Spleen (tissue), 7 donors: Measurements from ENCODE around the gene FOXP1.

Experiments used
- POLR2AphosphoS5 ChIP-seq, 3 donors: sonication (generic); formaldehyde crosslinking; IDR thresholded peaks; one replicate each; pipeline ENCODE4 v1.5.1; 2017; ENCODE audit warnings: antibody characterized with exemption in 3 of 3
- TF ChIP-seq, protein P1 (sequence below), 11 experiments: fragments of 200-600 bp in 7 of 11; fragments of 450-650 bp in 4 of 11; sonication (generic) in 4 of 11; IDR thresholded peaks in 8 of 11; conservative IDR thresholded peaks in 3 of 11; 1 replicate in 7 of 11; 2 replicates in 4 of 11; pipeline versions ENCODE4 v1.4.0 to v1.8.0; 2016 to 2021; ENCODE audit warnings: antibody characterized with exemption in 11 of 11, inconsistent platforms in 4 of 11, mild to moderate bottlenecking in 1 of 11
- donor health status: DM: no; HTN: no; CAD: no; lungs with moderate emphysema.
- donor health status: DM: no; HTN: no; CAD: no.
- donor health status: DM: no; HTN: no; CAD: no.

GRCh38 chr3:71082833-71083232 lies 500.7 kb downstream of the FOXP1 start:
- TF ChIP-seq, protein P1, sequence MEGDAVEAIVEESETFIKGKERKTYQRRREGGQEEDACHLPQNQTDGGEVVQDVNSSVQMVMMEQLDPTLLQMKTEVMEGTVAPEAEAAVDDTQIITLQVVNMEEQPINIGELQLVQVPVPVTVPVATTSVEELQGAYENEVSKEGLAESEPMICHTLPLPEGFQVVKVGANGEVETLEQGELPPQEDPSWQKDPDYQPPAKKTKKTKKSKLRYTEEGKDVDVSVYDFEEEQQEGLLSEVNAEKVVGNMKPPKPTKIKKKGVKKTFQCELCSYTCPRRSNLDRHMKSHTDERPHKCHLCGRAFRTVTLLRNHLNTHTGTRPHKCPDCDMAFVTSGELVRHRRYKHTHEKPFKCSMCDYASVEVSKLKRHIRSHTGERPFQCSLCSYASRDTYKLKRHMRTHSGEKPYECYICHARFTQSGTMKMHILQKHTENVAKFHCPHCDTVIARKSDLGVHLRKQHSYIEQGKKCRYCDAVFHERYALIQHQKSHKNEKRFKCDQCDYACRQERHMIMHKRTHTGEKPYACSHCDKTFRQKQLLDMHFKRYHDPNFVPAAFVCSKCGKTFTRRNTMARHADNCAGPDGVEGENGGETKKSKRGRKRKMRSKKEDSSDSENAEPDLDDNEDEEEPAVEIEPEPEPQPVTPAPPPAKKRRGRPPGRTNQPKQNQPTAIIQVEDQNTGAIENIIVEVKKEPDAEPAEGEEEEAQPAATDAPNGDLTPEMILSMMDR (IDR thresholded peaks at IDR 0.05 in 8 of 11, conservative IDR thresholded peaks at IDR 0.05 in 3 of 11): no peak
- TF ChIP-seq POLR2AphosphoS5 (IDR thresholded peaks at IDR 0.05): no peak
